Measurements from ENCODE around the gene DTNA. TPM values are rescaled to one million over a fixed set of nuclear protein-coding genes. Genes with fewer than 3 reads are reported as not detected.

Gene DTNA
- total RNA-seq, 1 experiment from 2014 or later = 10.4 TPM

- Mint-ChIP-seq H3K36me3 (ENCODE audit: insufficient read depth, unreplicated experiment) (no peaks in the 10 kb centered on the region), H3K27ac (ENCODE audit: unreplicated experiment) (no peak overlapping the region), H3K4me1 (ENCODE audit: low read depth, unreplicated experiment) (peaks cover 7% of the 10 kb centered on the region), H3K9me3 (ENCODE audit: unreplicated experiment) (no peaks in the 10 kb centered on the region), H3K27me3 (ENCODE audit: insufficient read depth, unreplicated experiment) (no peaks in the 10 kb centered on the region), H3K4me3 (ENCODE audit: unreplicated experiment) (no peak overlapping the region)
- no TSS peak for BruUV-seq (replicated peaks)
- no peak for DNase-seq
- ChIA-PET POLR2A (no interaction called here), CTCF (no interaction called here)
- Histone ChIP-seq H3K9me3 (no peaks in the 10 kb centered on the region), H3K4me1 (peaks cover 9% of the 10 kb centered on the region), H3K36me3 (ENCODE audit: control insufficient read depth, insufficient read depth, low read length) (no peaks in the 10 kb centered on the region), H3K4me3 (ENCODE audit: low read depth, low read length) (no peak overlapping the region), H3K27me3 (replicated peaks; ENCODE audit: control insufficient read depth, insufficient read depth, low read length) (no peaks in the 10 kb centered on the region)
- intact Hi-C loops (cut with micrococcal nuclease; ENCODE audit: unreplicated experiment) = no loop called here
- TF ChIP-seq, protein P1, sequence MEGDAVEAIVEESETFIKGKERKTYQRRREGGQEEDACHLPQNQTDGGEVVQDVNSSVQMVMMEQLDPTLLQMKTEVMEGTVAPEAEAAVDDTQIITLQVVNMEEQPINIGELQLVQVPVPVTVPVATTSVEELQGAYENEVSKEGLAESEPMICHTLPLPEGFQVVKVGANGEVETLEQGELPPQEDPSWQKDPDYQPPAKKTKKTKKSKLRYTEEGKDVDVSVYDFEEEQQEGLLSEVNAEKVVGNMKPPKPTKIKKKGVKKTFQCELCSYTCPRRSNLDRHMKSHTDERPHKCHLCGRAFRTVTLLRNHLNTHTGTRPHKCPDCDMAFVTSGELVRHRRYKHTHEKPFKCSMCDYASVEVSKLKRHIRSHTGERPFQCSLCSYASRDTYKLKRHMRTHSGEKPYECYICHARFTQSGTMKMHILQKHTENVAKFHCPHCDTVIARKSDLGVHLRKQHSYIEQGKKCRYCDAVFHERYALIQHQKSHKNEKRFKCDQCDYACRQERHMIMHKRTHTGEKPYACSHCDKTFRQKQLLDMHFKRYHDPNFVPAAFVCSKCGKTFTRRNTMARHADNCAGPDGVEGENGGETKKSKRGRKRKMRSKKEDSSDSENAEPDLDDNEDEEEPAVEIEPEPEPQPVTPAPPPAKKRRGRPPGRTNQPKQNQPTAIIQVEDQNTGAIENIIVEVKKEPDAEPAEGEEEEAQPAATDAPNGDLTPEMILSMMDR (IDR thresholded peaks at IDR 0.05; ENCODE audit: insufficient read depth in 1 of 2, low read depth in 1 of 2, low read length in 1 of 2, severe bottlenecking in 1 of 2, unreplicated experiment in 1 of 2) = no peak
These were observed 30.0 kb downstream of the DTNA start for GRCh38 chr18:34740101-34740500.

DNA sequence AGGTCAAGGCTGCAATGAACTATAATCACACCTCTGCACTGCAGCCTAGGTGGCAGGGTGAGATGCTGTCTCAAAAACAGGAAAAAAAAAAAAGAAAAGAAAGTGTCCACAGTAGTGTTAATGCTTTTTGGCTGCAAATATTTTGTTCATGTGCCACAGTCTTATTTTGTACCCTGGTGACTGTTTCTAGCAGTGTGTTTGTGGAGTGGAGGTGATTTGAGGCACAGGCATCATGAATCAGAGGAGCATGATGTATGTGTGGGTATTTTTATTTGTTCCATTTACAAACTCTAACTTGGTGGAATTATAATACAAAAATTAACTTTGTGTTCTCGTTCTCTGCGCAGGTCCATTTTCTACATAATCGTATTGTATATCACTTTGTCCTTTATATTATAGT is 30.6 kb downstream of the DTNA start:
- Histone ChIP-seq H3K27me3 (replicated peaks; ENCODE audit: control insufficient read depth, insufficient read depth, low read length) (no peaks in the 10 kb centered on the region), H3K9me3 (no peaks in the 10 kb centered on the region), H3K4me3 (ENCODE audit: low read depth, low read length) (no peak overlapping the region), H3K4me1 (peaks cover 9% of the 10 kb centered on the region), H3K36me3 (ENCODE audit: control insufficient read depth, insufficient read depth, low read length) (no peaks in the 10 kb centered on the region)
- H3K4me1 Mint-ChIP-seq (ENCODE audit: low read depth, unreplicated experiment) = peaks cover 7% of the 10 kb centered on the region
- POLR2A ChIA-PET = no interaction called here
- TF ChIP-seq, protein P1 (IDR thresholded peaks at IDR 0.05; ENCODE audit: insufficient read depth in 1 of 2, low read depth in 1 of 2, low read length in 1 of 2, severe bottlenecking in 1 of 2, unreplicated experiment in 1 of 2) = no peak
- no peak overlapping the region for H3K4me3 Mint-ChIP-seq (ENCODE audit: unreplicated experiment)
- CTCF ChIA-PET = no interaction called here
- H3K9me3 Mint-ChIP-seq (ENCODE audit: unreplicated experiment) = no peaks in the 10 kb centered on the region
- H3K36me3 Mint-ChIP-seq (ENCODE audit: insufficient read depth, unreplicated experiment) = no peaks in the 10 kb centered on the region
- no peaks in the 10 kb centered on the region for H3K27me3 Mint-ChIP-seq (ENCODE audit: insufficient read depth, unreplicated experiment)
- DNase-seq = no peak
- intact Hi-C loops (cut with micrococcal nuclease; ENCODE audit: unreplicated experiment) = no loop called here
- no peak overlapping the region for H3K27ac Mint-ChIP-seq (ENCODE audit: unreplicated experiment)
- no TSS peak for BruUV-seq (replicated peaks)

DNA sequence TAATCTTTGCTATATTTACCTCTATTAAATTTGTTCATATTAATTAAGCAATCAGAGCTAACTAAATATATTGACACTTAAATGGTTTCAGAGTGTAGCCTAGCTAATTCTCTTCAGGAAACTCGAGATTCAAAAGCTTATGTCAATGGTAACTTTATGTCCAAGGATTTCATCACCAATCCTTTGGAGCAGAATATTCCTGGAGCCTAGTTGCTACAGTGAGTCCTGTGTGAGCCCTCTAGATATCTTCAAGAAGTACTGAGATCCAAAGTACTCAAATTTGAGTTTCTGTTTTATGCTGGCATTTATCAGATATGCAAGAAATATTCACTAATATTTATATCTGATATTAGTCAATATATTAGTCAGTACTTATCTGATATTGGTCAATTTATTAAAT is 31.3 kb downstream of the DTNA start:
- Histone ChIP-seq H3K9me3 (no peaks in the 10 kb centered on the region), H3K4me3 (ENCODE audit: low read depth, low read length) (no peak overlapping the region), H3K27me3 (replicated peaks; ENCODE audit: control insufficient read depth, insufficient read depth, low read length) (no peaks in the 10 kb centered on the region), H3K36me3 (ENCODE audit: control insufficient read depth, insufficient read depth, low read length) (no peaks in the 10 kb centered on the region), H3K4me1 (peaks cover 9% of the 10 kb centered on the region)
- Mint-ChIP-seq H3K4me1 (ENCODE audit: low read depth, unreplicated experiment) (peaks cover 7% of the 10 kb centered on the region), H3K27ac (ENCODE audit: unreplicated experiment) (no peak overlapping the region), H3K4me3 (ENCODE audit: unreplicated experiment) (no peak overlapping the region), H3K27me3 (ENCODE audit: insufficient read depth, unreplicated experiment) (no peaks in the 10 kb centered on the region), H3K9me3 (ENCODE audit: unreplicated experiment) (no peaks in the 10 kb centered on the region), H3K36me3 (ENCODE audit: insufficient read depth, unreplicated experiment) (no peaks in the 10 kb centered on the region)
- CTCF ChIA-PET = no interaction called here
- DNase-seq = no peak
- intact Hi-C loops (cut with micrococcal nuclease; ENCODE audit: unreplicated experiment) = no loop called here
- POLR2A ChIA-PET = no interaction called here
- TF ChIP-seq, protein P1 (IDR thresholded peaks at IDR 0.05; ENCODE audit: insufficient read depth in 1 of 2, low read depth in 1 of 2, low read length in 1 of 2, severe bottlenecking in 1 of 2, unreplicated experiment in 1 of 2) = no peak
- BruUV-seq (replicated peaks) = no TSS peak
